B cell (primary cell): ENCODE measurements around the gene MGME1. TPM values are rescaled to one million over a fixed set of nuclear protein-coding genes. Genes with fewer than 3 reads are reported as not detected.

Experiments
- ATAC-seq: fragments of 200-7000 bp; cut with Tn5 transposase; one replicate; pipeline ENCODE4 v1.10.0; 2021; ENCODE audit warnings: low read depth, mild to moderate bottlenecking, moderate number of reproducible peaks, moderate library complexity
- CTCF ChIA-PET: fragments of 350-600 bp; sonication (Branson Sonifier 250); formaldehyde crosslinking; loops from one replicate; lab custom pipeline; 2021; ENCODE audit warnings: antibody characterized with exemption, inconsistent platforms; lab: Charles Lee
- POLR2A ChIA-PET: fragments of 350-600 bp; sonication (Branson Sonifier 250); formaldehyde crosslinking; loops from one replicate; lab custom pipeline; 2021; ENCODE audit warnings: antibody characterized with exemption; lab: Charles Lee
- DNase-seq: peaks from one replicate; pipeline ENCODE4 v3.0.0; 2013
- H2AFZ ChIP-seq: 2 replicates; pipeline ENCODE4 v1.6.1; 2012; ENCODE audit warnings: mild to moderate bottlenecking, low read depth, low read length; ENCODE audit not compliant: insufficient read depth, poor library complexity, severe bottlenecking
- H3K27ac ChIP-seq, 2 donors: 1 replicate in 1 of 2; 2 replicates in 1 of 2; pipeline ENCODE4 v1.5.1; 2012 to 2013; ENCODE audit warnings: low read length in 2 of 2, mild to moderate bottlenecking in 2 of 2, moderate library complexity in 1 of 2
- H3K27me3 ChIP-seq, 4 experiments: fragments of 200-600 bp in 1 of 4; sonication (generic) in 1 of 4; replicated peaks in 1 of 4; 1 replicate in 2 of 4; 2 replicates in 2 of 4; pipeline versions ENCODE4 v1.6.1 to v1.7.0; 2013 to 2016; ENCODE audit warnings: low read length in 3 of 4, mild to moderate bottlenecking in 2 of 4, mixed read lengths in 1 of 4, moderate library complexity in 1 of 4; ENCODE audit not compliant: insufficient read depth in 4 of 4, control insufficient read depth in 3 of 4; ENCODE audit errors: control extremely low read depth in 1 of 4
- H3K36me3 ChIP-seq, 2 experiments: replicated peaks in 1 of 2; 1 replicate in 1 of 2; 2 replicates in 1 of 2; pipeline versions ENCODE4 v1.6.1 to v1.7.1; 2013; ENCODE audit warnings: low read length in 1 of 2; ENCODE audit not compliant: insufficient read depth in 2 of 2, control insufficient read depth in 1 of 2; ENCODE audit errors: control extremely low read depth in 1 of 2, extremely low read depth in 1 of 2
- H3K4me1 ChIP-seq, 2 donors: fragments of 200-600 bp in 1 of 2; sonication (generic) in 1 of 2; 1 replicate in 1 of 2; 2 replicates in 1 of 2; pipeline versions ENCODE4 v1.5.1 to v1.6.1; 2013 to 2017; ENCODE audit warnings: low read length in 2 of 2; ENCODE audit not compliant: control insufficient read depth in 2 of 2, insufficient read depth in 2 of 2
- H3K4me2 ChIP-seq: replicated peaks from 2 replicates; pipeline ENCODE3; 2012; ENCODE audit warnings: mild to moderate bottlenecking, low read depth, low read length; ENCODE audit not compliant: poor library complexity, severe bottlenecking
- H3K4me3 ChIP-seq, 5 experiments: fragments of 200-600 bp in 1 of 5; sonication (generic) in 1 of 5; 1 replicate in 3 of 5; 2 replicates in 2 of 5; pipeline versions ENCODE4 v1.5.1 to v1.7.0; 2011 to 2016; ENCODE audit warnings: low read length in 4 of 5, mild to moderate bottlenecking in 4 of 5, low read depth in 2 of 5, control low read depth in 1 of 5, moderate library complexity in 1 of 5; ENCODE audit not compliant: insufficient read depth in 1 of 5; ENCODE audit errors: control extremely low read depth in 1 of 5, extremely low read depth in 1 of 5
- H3K79me2 ChIP-seq: fragments of 200-600 bp; sonication (generic); one replicate; pipeline ENCODE4 v1.6.0; 2016; ENCODE audit warnings: low read length; ENCODE audit not compliant: control insufficient read depth, insufficient read depth
- H3K9ac ChIP-seq: fragments of 200-600 bp; sonication (generic); 2 replicates; pipeline ENCODE4 v1.6.1; 2017; ENCODE audit warnings: mild to moderate bottlenecking, low read length, moderate library complexity
- H3K9me3 ChIP-seq, 3 donors: one replicate each; pipeline versions ENCODE4 v1.6.1 to v1.7.1; 2013; ENCODE audit warnings: low read length in 2 of 3; ENCODE audit not compliant: control insufficient read depth in 2 of 3, insufficient read depth in 1 of 3; ENCODE audit errors: control extremely low read depth in 1 of 3
- H4K20me1 ChIP-seq: 2 replicates; pipeline ENCODE4 v1.6.0; 2012; ENCODE audit warnings: mild to moderate bottlenecking, low read length; ENCODE audit not compliant: insufficient read depth, control insufficient read depth, poor library complexity, severe bottlenecking
- H3K27ac Mint-ChIP-seq: one replicate; pipeline ENCODE4 v1.8.0; 2021; ENCODE audit warnings: mixed read lengths
- H3K27me3 Mint-ChIP-seq: one replicate; pipeline ENCODE4 v1.8.0; 2021; ENCODE audit warnings: mixed read lengths
- H3K4me1 Mint-ChIP-seq: one replicate; pipeline ENCODE4 v1.8.0; 2021; ENCODE audit warnings: mixed read lengths
- H3K4me3 Mint-ChIP-seq: one replicate; pipeline ENCODE4 v1.8.0; 2021; ENCODE audit warnings: mixed read lengths
- H3K9me3 Mint-ChIP-seq: one replicate; pipeline ENCODE4 v1.8.0; 2022; ENCODE audit warnings: mixed read lengths; ENCODE audit not compliant: insufficient read depth
- EZH2 ChIP-seq: IDR thresholded peaks from 2 replicates; pipeline ENCODE4 v1.6.1; 2012; ENCODE audit warnings: borderline replicate concordance, low read depth, mild to moderate bottlenecking, moderate library complexity, low read length; ENCODE audit not compliant: insufficient read depth, poor library complexity, severe bottlenecking
- WGBS: methylation state at CpG from one replicate; pipeline ENCODE4 v1.1.5; 2013; ENCODE audit warnings: missing lambda C conversion rate; ENCODE audit not compliant: insufficient coverage; 5-methylcytosine and 5-hydroxymethylcytosine counted together
- intact Hi-C: fragments of 100-400 bp; cut with micrococcal nuclease; formaldehyde crosslinking; loops from one replicate; pipeline ENCODE4 v1.10.0; 2022
- polyA plus RNA-seq: library from polyadenylated mRNA; depleted of rRNA; stranded (reverse); fragments of >200 nt; gene quantifications from 2 replicates; pipeline ENCODE4 v1.2.3, GENCODE V29; 2012
- total RNA-seq, 2 donors: library from RNA; stranded (reverse); fragments of 120-200 nt in 1 of 2; gene quantifications; 1 replicate in 1 of 2; 2 replicates in 1 of 2; pipeline versions ENCODE4 v1.2.3 to v1.2.4, GENCODE V29; 2013 to 2022
- TF ChIP-seq, protein P1 (sequence below): fragments of 200-600 bp; IDR thresholded peaks from one replicate; pipeline ENCODE4 v1.8.0; 2022; ENCODE audit warnings: antibody characterized with exemption, mild to moderate bottlenecking

Gene MGME1
- total and polyA plus RNA-seq, 2 donors (not counting 1 experiment from before 2014, with no cell fraction given), result 29.8 to 33.2 TPM

DNA sequence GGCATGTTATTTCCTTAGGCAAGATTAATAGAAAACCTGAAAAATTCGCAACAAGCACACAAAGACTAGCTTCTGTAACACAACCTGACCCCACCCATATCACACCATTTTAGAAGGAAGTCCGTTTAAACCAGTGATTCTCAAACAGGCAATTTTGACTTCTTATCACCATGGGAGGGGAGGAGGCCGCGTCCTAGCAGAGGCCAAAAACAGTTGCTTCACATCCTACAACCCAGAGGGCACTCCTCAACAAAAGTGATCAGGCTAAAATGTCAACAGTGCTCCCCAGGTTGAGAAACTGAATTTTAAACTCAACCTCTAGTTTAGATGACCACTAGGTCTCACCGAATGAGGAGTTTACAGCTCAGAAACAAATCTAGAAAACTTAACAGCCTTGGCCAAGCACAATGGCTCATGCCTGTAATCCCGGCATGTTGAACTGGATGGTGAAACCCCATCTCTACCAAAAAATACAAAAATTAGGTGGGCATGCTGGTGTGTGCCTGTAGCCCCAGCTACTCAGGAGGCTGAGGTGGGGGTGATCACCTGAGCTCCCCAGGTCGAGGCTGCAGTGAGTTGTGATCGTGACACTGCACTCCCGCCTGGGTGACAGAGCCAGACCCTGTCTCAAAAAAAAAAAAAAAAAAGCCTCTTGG is 3.6 kb upstream of the MGME1 start:
- H3K79me2 ChIP-seq, result peaks cover 85% of the 10 kb centered on the region
- H3K4me2 ChIP-seq, result peak overlapping the region; percentile 80
- intact Hi-C loops, result loop anchor here (5.0 to 10.0 kb wide), 4 partner anchors 110 to 1952 kb away; partner anchors contain the start of genes DZANK1 and POLR3F
- ChIA-PET POLR2A (interaction anchor here (0.7 to 2.2 kb wide), 6 partner anchors 9 to 283 kb away, joined by 3 to 10 read pairs (median 8); partner anchors contain the start of gene RRBP1), CTCF (interaction anchor here (0.6 to 7.5 kb wide), 13 partner anchors 8 to 460 kb away, joined by 3 to 54 read pairs (median 5); partner anchors contain the start of gene RRBP1)
- peak overlapping the region; percentile 96 to 97 for H3K27ac ChIP-seq
- peaks cover 0 to 4% (median 0%) of the 10 kb centered on the region in 3 donors for H3K9me3 ChIP-seq
- H3K9ac ChIP-seq, result peak overlapping the region; percentile 93
- Mint-ChIP-seq H3K4me1 (peaks cover 78% of the 10 kb centered on the region), H3K9me3 (no peaks in the 10 kb centered on the region), H3K4me3 (peak overlapping the region; percentile 96), H3K27me3 (no peaks in the 10 kb centered on the region), H3K27ac (peak overlapping the region; percentile 89)
- TF ChIP-seq, protein P1, sequence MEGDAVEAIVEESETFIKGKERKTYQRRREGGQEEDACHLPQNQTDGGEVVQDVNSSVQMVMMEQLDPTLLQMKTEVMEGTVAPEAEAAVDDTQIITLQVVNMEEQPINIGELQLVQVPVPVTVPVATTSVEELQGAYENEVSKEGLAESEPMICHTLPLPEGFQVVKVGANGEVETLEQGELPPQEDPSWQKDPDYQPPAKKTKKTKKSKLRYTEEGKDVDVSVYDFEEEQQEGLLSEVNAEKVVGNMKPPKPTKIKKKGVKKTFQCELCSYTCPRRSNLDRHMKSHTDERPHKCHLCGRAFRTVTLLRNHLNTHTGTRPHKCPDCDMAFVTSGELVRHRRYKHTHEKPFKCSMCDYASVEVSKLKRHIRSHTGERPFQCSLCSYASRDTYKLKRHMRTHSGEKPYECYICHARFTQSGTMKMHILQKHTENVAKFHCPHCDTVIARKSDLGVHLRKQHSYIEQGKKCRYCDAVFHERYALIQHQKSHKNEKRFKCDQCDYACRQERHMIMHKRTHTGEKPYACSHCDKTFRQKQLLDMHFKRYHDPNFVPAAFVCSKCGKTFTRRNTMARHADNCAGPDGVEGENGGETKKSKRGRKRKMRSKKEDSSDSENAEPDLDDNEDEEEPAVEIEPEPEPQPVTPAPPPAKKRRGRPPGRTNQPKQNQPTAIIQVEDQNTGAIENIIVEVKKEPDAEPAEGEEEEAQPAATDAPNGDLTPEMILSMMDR, result no peak
- TF ChIP-seq EZH2, result no peak
- H4K20me1 ChIP-seq, result no peaks in the 10 kb centered on the region
- ATAC-seq, result no peak
- peak overlapping the region; percentile 76 to 99 (median 93) for H3K4me3 ChIP-seq
- peaks cover 60 to 68% of the 10 kb centered on the region in 2 donors for H3K4me1 ChIP-seq
- WGBS, result 0% methylated on average over 1 of the region's 9 CpGs
- peak overlapping the region; percentile 57 for H2AFZ ChIP-seq
- no peak for DNase-seq
- H3K36me3 ChIP-seq, result peaks cover 0 to 6% of the 10 kb centered on the region in 2 experiments
- H3K27me3 ChIP-seq, result no peaks in the 10 kb centered on the region
